Activated CD8-positive, alpha-beta memory T cell treated with anti-CD3 and anti-CD28 coated beads, Interleukin-2, amount 10 ng/mL, durations not matched to agents 7 days and 5 days (primary cell): ENCODE data around the gene SLC4A1. TPM values are rescaled to one million over a fixed set of nuclear protein-coding genes. Genes with fewer than 3 reads are reported as not detected.
A peak's percentile ranks its signal among the peaks of the same experiment; 100 is the strongest.

Experiments used
- ATAC-seq: fragments of 150-1000 bp; cut with Tn5 transposase; one replicate; pipeline ENCODE4 v1.10.0; 2021; ENCODE audit warnings: moderate library complexity
- CTCF ChIA-PET: fragments of 350-600 bp; sonication (Branson Sonifier 250); formaldehyde crosslinking; loops from one replicate; lab custom pipeline; 2021; ENCODE audit warnings: antibody characterized with exemption; lab: Charles Lee
- DNase-seq: peaks from one replicate; pipeline ENCODE4 v3.0.0-alpha.2; 2020
- H3K27ac Mint-ChIP-seq: one replicate; pipeline ENCODE4 v1.8.0; 2021; ENCODE audit warnings: mild to moderate bottlenecking, mixed read lengths
- H3K27me3 Mint-ChIP-seq: one replicate; pipeline ENCODE4 v1.8.0; 2021; ENCODE audit warnings: mixed read lengths
- H3K36me3 Mint-ChIP-seq: one replicate; pipeline ENCODE4 v1.8.0; 2021; ENCODE audit warnings: mild to moderate bottlenecking, mixed read lengths
- H3K4me1 Mint-ChIP-seq: one replicate; pipeline ENCODE4 v1.8.0; 2021; ENCODE audit warnings: mixed read lengths
- H3K4me3 Mint-ChIP-seq: one replicate; pipeline ENCODE4 v1.8.0; 2021; ENCODE audit warnings: mild to moderate bottlenecking, moderate library complexity, mixed read lengths
- H3K9me3 Mint-ChIP-seq: one replicate; pipeline ENCODE4 v1.8.0; 2022; ENCODE audit warnings: low read depth, mixed read lengths
- total RNA-seq, 2 experiments: library from RNA; stranded (reverse); gene quantifications; one replicate each; pipeline ENCODE4 v1.2.3, GENCODE V29; 2021

Gene SLC4A1
- total RNA-seq, 2 experiments from 2014 or later, result not detected

DNA sequence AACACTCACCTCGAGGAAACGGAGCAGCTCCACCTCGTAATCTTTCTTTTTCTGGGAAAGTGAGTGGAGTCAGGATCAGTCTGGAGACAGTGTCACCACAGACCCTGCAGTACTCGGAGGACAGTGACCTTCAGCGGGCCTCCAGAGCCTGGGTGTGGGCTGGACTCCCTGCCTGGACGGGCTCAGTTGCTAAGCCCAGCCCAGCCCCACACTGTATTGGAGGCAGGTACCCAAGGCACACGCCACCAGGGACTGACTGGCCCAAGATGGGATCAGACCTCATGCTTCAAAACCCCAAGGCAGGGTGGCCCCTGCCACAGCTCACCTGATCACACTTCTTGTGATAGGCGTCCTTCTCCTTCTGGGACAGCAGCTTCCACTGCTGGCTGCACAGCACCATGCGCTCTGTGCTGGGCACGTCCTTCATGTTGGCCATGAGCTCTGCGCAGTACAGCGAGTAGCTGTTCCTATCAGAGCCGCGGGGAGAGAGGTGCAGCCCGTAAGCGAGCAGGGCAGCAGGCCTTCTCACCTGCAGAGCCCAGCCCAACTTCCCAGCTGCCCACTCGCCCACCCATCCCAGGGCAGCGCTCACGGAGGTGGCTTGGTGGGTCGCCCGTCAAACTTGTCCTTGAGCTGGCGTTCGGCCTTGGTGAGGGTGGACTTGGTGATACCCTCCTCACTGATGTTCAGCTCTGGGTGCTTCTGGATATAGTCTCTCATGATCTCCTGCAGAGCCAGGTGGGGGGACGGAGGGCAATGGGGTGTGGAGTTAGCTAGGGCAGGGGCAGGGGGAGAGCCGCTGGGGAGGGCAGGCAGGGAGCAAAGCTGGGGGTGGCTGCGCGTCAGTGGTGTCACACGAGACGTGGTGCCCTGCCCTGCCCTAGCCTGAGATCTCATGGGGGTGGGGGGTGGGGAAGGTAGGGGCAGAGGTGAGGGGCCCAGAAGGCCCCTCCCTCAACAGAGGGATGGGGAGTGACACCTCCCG is 56.4 kb downstream of the SLC4A1 start:
- Mint-ChIP-seq H3K4me3 (no peak overlapping the region), H3K27ac (peak overlapping the region; percentile 56), H3K9me3 (no peaks in the 10 kb centered on the region), H3K4me1 (peaks cover 51% of the 10 kb centered on the region), H3K27me3 (no peaks in the 10 kb centered on the region), H3K36me3 (peaks cover 64% of the 10 kb centered on the region)
- ATAC-seq (no peak), DNase-seq (no peak)
- CTCF ChIA-PET, result interaction anchor here (0.8 to 4.8 kb wide), 12 partner anchors 8 to 152 kb away, joined by 3 to 94 read pairs (median 30); partner anchors contain the start of genes ATXN7L3, FAM171A2, GRN and SLC25A39

DNA sequence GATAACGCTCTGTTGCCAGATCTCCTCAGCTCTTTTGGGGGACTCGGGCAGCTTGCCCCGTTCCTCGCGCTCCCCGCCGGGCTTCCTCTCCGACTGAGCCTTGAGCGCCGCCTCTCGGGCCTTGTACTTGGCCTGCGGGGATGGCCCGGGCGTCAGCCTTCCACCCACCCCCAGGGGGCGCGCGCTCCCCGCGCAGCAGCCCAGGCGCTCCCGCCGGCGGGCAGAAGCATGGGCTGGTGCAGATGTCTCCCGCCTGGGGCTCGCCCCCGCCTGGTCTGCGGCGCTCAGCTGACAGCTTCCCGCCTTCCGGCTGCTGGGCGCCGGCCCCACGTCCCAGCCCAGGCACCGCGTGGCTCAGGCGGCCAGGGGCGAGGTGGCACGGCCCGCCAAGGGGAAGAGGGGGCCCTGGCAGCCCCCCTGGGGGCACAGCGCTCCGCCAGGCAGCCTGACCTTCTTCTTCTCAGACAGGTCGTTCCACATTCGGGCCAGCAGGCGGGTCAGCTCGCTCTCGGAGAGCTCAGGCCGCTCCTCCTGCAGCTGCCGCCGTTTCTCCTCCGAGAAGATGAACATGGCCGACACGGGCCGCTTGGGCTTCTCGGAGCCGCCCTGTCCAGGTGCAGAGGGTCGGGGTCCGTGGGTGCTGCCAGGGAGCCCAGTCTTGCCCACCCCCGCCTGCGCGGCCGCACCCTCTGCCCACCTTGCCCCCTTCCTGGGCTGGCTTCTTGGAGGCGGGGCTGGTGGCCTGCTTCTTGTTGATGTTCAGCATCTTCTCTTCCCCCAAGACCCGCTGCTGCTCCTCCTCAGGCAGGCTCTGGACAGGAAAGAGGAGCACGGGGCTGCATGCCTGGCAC is 57.4 kb downstream of the SLC4A1 start:
- H3K9me3 Mint-ChIP-seq, result no peaks in the 10 kb centered on the region
- peaks cover 58% of the 10 kb centered on the region for H3K36me3 Mint-ChIP-seq

DNA sequence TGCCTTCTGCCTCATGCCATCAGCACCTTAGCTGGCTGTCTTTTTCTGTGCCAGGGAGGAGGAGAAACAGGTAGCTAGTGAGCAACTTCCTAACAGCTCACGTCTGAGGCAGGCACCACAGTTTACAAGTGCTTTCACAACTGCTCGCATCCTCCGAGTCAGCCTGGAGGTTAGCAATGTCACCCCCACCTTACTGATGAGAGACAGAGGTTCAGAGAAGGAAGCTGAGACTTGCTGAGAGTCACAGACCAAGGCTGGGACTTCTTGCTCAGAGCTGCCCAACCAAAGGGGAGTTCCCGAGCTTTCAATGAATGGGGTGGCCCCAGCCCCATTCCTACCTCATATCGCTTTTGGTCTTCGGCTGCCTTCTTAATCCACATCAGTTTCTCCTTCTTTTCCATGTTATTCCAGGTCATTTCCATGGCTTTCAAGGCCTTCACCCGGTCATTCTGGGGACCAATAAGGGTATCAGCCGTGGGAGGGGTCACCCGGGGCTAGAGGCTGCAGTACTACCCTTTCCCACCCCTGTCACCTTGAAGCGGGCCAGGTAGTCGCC is 58.1 kb downstream of the SLC4A1 start:
- DNase-seq (peak; percentile 58), ATAC-seq (no peak)
- Mint-ChIP-seq H3K27me3 (no peaks in the 10 kb centered on the region), H3K9me3 (no peaks in the 10 kb centered on the region), H3K36me3 (peaks cover 51% of the 10 kb centered on the region), H3K4me1 (peaks cover 35% of the 10 kb centered on the region), H3K27ac (peak overlapping the region; percentile 76), H3K4me3 (peak overlapping the region; percentile 69)
- CTCF ChIA-PET, result interaction anchor here (0.6 to 4.8 kb wide), 42 partner anchors 10 to 313 kb away, joined by 3 to 94 read pairs (median 4); partner anchors contain the start of genes ATXN7L3, FAM171A2, GRN and HDAC5

More for the DNA sequence above, 57.4 kb downstream of the SLC4A1 start:
- Mint-ChIP-seq H3K27me3 (no peaks in the 10 kb centered on the region), H3K4me3 (peak overlapping the region; percentile 69), H3K27ac (peak overlapping the region; percentile 76), H3K4me1 (peaks cover 41% of the 10 kb centered on the region)
- DNase-seq, result peak; percentile 94
- peak; percentile 99 for ATAC-seq
- CTCF ChIA-PET, result interaction anchor here (0.6 to 4.8 kb wide), 43 partner anchors 10 to 313 kb away, joined by 3 to 94 read pairs (median 5); partner anchors contain the start of genes ATXN7L3, FAM171A2, GRN and HDAC5

DNA sequence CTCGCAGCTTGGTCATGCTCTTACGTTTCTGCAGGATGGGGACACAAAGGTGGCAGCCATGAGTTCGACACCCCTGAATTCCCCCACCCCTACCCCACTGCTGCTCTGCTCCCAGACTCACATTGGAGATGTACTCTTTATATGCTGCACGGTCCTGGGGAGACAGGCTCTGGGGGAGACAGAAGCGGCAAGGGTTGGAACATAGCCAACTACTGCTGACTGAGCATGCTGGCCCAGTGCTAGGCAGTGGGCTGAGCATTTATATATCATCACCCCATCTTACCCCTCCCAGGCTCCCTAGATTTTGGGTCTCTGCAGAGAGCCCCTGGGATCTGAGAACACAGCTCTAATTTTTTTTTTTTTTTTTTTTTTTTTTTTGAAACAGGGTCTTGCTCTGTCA is 60.2 kb downstream of the SLC4A1 start:
- Mint-ChIP-seq H3K9me3 (no peaks in the 10 kb centered on the region), H3K27ac (no peak overlapping the region), H3K4me3 (no peak overlapping the region), H3K4me1 (peaks cover 39% of the 10 kb centered on the region), H3K36me3 (peaks cover 35% of the 10 kb centered on the region), H3K27me3 (no peaks in the 10 kb centered on the region)
- ATAC-seq (no peak), DNase-seq (no peak)
- CTCF ChIA-PET, result interaction anchor here (1.0 to 4.8 kb wide), 6 partner anchors 11 to 144 kb away, joined by 3 to 94 read pairs (median 38); partner anchors contain the start of gene UBTF

DNA sequence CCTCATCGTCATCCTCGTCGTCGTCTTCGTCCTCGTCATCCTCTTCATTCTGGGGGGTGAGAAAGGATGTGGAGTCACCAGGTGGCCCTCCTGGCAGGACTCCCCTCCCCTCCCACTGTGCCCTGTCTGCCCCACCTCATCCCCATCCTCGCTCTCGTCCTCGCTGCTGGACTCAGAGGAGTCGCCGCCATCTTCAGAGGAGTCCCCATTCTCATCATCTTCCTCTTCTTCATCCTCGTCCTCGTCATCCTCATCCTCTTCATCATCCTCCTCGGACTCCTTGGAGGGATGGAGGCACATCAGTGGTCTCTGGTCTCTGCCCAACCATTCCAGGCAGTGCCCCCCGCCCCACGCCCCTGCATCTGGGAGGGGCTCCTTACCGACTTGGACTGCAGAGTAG is 60.6 kb downstream of the SLC4A1 start:
- Mint-ChIP-seq H3K9me3 (no peaks in the 10 kb centered on the region), H3K27me3 (no peaks in the 10 kb centered on the region), H3K4me3 (no peak overlapping the region), H3K36me3 (peaks cover 32% of the 10 kb centered on the region), H3K4me1 (peaks cover 40% of the 10 kb centered on the region), H3K27ac (no peak overlapping the region)
- CTCF ChIA-PET, result interaction anchor here (1.0 to 2.4 kb wide), 3 partner anchors 11 to 124 kb away, joined by 3 to 12 read pairs (median 7); no protein-coding TSS in a partner anchor
- DNase-seq (no peak), ATAC-seq (no peak)

DNA sequence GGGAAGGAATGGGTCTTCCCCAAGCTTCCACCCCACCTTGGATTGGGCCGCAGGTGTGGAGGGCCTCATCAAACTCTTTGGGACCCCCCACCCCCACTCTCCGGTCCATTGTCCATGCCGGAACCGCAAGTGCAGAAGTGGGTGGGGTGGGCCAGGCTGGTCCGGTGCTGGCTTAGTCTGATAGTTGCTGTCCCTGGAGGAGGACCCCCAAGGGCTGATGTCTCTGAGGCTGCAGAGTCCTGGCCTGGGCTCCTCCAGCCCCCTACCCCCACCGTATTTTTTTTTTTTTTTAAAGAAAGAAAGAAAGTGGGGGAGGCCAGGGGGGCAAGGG is 61.1 kb downstream of the SLC4A1 start:
- Mint-ChIP-seq H3K9me3 (no peaks in the 10 kb centered on the region), H3K4me3 (no peak overlapping the region), H3K27me3 (no peaks in the 10 kb centered on the region), H3K27ac (no peak overlapping the region), H3K4me1 (peaks cover 40% of the 10 kb centered on the region), H3K36me3 (peaks cover 32% of the 10 kb centered on the region)
- ATAC-seq (no peak), DNase-seq (no peak)
- CTCF ChIA-PET, result interaction anchor here (1.7 to 2.4 kb wide), 3 partner anchors 10 to 125 kb away, joined by 6 to 12 read pairs (median 7); no protein-coding TSS in a partner anchor

DNA sequence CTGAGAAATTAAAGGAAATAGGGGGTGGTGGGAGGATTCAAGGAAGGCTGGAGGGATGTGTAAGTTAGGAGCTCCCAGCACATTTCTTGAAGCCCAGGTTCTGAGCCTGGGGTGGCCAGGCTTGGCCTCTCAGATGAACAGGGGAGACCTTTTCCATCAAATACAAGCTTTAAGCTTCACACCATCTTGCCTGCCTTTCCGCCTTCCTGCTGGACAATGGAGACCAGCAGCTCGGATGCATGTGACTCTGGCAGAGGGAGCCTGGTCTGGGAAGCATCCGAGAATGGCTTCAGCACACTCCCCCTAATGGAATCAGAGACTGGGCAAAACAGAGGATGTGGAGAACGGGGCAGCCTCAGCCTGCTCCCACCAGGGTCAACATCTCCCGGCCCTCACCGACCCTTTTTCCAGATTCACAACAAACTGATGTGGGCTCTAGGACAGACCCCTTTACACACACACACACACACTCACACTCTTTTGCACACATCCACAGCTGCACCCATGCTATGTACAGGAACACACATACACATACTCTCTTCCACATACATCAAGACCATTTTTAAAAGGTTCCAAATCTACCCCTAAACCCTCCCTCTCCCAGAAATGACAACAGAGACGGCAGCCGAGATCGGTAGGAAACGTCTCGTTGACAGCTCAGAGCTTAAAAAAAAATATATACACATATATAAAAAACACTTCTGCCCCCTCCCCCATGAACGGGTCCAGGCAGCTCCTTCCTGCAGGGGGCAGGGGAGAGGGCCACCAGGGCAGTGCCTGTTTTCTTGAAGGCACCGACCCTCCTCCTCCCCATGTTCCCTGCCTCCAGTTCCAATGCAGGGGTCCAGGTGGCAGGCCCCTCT is 61.7 kb downstream of the SLC4A1 start:
- no peaks in the 10 kb centered on the region for H3K27me3 Mint-ChIP-seq
- H3K36me3 Mint-ChIP-seq, result peaks cover 29% of the 10 kb centered on the region
- ATAC-seq (no peak), DNase-seq (no peak)
- peak overlapping the region; percentile 11 for H3K27ac Mint-ChIP-seq
- no peak overlapping the region for H3K4me3 Mint-ChIP-seq
- CTCF ChIA-PET, result interaction anchor here (0.9 to 2.4 kb wide), 6 partner anchors 10 to 148 kb away, joined by 3 to 12 read pairs (median 5); no protein-coding TSS in a partner anchor
- H3K4me1 Mint-ChIP-seq, result peaks cover 37% of the 10 kb centered on the region
- H3K9me3 Mint-ChIP-seq, result no peaks in the 10 kb centered on the region

DNA sequence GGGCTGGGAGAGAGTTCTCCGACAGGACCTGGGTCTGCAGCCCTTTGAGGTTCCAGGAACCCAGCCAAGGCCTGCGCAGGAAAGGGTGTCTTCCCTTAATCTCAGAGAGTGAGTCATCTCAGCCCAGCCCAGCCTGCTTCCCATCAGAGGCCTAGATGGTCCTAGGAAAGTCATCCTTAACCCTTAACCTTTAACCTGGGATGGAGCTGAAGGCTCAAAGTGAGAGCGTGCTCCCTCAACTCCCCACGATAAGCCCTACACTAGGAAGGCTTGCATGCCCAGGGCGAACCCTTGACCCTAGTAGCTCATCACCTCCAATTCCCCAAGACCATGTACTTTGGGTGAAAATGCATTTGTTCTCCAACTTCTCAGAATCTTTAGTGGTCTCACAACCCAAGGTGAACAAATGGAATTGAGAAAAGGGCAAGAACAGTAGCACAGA is 63.5 kb downstream of the SLC4A1 start:
- Mint-ChIP-seq H3K27me3 (no peaks in the 10 kb centered on the region), H3K36me3 (peaks cover 23% of the 10 kb centered on the region), H3K4me1 (peaks cover 33% of the 10 kb centered on the region), H3K9me3 (no peaks in the 10 kb centered on the region), H3K4me3 (no peak overlapping the region), H3K27ac (no peak overlapping the region)
- ATAC-seq, result no peak
- no peak for DNase-seq
- CTCF ChIA-PET, result interaction anchor here (0.8 to 4.4 kb wide), 20 partner anchors 9 to 182 kb away, joined by 3 to 40 read pairs (median 6); partner anchors contain the start of genes GRN, HDAC5, TMUB2 and UBTF

DNA sequence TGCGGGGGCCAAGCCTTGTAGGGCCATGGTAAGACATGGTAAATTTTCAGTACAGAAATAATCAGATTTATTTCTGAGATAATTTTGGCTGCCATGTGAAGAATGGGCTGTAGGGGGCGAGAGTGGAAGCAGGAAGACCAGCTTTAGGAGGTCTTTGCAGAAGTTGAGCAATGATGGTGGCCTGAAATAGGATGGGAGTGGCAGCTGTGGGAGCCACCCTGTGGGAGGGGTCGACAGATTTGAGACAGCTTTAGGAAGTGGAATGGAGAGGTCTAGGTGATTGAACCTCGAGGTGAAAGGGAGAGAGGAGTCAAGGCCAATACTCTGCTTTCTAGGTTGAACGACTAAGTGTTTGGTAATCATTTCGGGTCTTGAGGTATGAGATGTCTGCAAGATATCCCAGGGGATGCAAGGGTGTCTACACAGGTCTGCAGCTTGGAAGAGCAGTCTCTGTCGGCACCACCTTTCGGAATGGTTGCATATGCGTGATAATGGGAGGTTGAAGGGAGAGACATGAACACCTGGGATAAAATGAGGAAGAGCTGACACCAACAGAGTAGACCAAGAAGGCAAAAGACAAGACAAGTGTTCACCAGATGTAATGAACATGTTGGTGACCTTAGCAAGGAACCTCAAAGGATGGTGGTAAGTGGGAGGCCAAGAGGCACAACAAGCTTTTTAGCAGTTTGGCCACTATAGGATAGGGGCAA is 64.0 kb downstream of the SLC4A1 start:
- H3K4me1 Mint-ChIP-seq, result peaks cover 33% of the 10 kb centered on the region
- H3K27ac Mint-ChIP-seq, result peak overlapping the region; percentile 64
- H3K4me3 Mint-ChIP-seq, result no peak overlapping the region
- DNase-seq, result peak; percentile 80
- no peak for ATAC-seq
- no peaks in the 10 kb centered on the region for H3K9me3 Mint-ChIP-seq
- H3K27me3 Mint-ChIP-seq, result no peaks in the 10 kb centered on the region
- peaks cover 19% of the 10 kb centered on the region for H3K36me3 Mint-ChIP-seq
- CTCF ChIA-PET, result interaction anchor here (0.7 to 4.4 kb wide), 22 partner anchors 8 to 183 kb away, joined by 3 to 40 read pairs (median 4); partner anchors contain the start of genes GRN, HDAC5, TMUB2 and UBTF

DNA sequence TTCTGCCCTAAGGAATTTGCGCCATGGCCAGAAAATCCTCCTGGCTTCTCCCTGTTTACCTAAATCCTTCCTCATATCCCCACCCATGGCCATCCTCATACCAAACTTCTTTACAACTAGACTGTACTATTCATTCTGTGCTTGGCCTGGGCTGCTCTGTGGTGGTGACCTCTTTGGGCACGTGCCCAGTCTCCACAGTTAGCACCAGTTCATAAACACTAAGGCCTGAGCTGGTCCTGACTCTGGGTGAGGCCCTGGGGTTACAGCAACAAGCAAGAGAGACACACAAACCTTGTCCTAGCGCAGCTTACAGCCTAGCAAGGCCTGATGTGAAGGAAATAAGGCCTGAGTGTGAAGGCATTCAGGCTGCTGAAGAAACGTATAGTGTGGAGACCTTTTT is 65.2 kb downstream of the SLC4A1 start:
- H3K4me1 Mint-ChIP-seq, result peaks cover 33% of the 10 kb centered on the region
- no peaks in the 10 kb centered on the region for H3K27me3 Mint-ChIP-seq
- no peak for DNase-seq
- CTCF ChIA-PET, result interaction anchor here (1.0 to 6.6 kb wide), 10 partner anchors 7 to 160 kb away, joined by 3 to 67 read pairs (median 8); partner anchors contain the start of genes SLC25A39, TMUB2 and UBTF
- no peak overlapping the region for H3K4me3 Mint-ChIP-seq
- no peaks in the 10 kb centered on the region for H3K9me3 Mint-ChIP-seq
- H3K27ac Mint-ChIP-seq, result no peak overlapping the region
- ATAC-seq, result no peak
- peaks cover 11% of the 10 kb centered on the region for H3K36me3 Mint-ChIP-seq
